Keratinocyte (primary cell): Measurements from ENCODE around the gene CYBB.

Experiments used
- CTCF ChIP-seq, 3 experiments: IDR thresholded peaks in 1 of 3; conservative IDR thresholded peaks in 1 of 3; optimal IDR thresholded peaks in 1 of 3; 2 replicates in 2 of 3; 3 replicates in 1 of 3; pipeline versions ENCODE3 to v1.5.1; 2011; ENCODE audit warnings: low read length in 3 of 3, mild to moderate bottlenecking in 3 of 3, moderate library complexity in 2 of 3, control low read depth in 1 of 3, inconsistent platforms in 1 of 3; ENCODE audit not compliant: insufficient read depth in 2 of 3; ENCODE audit errors: extremely low read depth in 1 of 3
- EZH2 ChIP-seq: IDR thresholded peaks from one replicate; pipeline ENCODE4 v1.6.1; 2012; ENCODE audit warnings: inconsistent platforms, mild to moderate bottlenecking, low read length, moderate library complexity

DNA sequence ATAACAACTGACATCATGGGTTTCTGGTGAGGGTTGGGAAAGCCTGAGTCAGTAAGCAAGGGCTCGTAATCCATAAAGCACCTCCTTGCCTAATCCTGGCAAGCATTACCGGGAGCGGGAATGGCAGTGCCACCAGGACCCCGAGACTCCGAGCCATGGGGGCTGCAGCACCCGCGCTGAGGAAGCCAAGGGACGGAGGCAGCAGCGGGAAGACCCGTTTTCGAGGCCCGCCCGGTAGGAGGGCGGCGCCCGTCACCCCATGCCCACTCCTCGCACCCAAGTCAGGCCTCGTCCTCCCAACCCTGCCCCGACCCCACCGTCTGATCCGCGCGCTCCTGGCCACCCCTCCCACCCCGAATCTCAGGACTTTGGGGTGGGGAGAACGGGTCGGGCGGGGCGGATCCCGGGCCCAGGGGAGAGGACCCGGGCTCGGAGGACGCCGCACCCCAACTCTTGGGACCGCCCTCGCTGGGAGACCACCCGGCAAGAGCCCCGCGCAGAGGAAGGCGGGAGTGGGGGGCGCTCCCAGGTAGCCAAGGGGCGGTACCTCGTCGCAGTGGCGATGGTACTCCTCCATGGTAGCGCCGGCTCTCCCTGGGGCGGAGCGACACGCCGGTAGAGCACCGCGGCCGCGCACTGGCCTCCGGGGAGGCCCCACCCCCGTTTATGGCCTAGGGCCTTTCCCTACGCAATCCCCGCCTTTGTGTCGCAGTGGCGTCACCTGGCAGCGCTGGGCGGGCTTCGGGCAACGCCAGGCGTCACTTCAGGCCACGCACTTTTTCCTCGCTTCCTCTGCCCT lies 67.3 kb downstream of the CYBB start, which contains the start of gene DYNLT3:
- TF ChIP-seq EZH2 (no peak), CTCF (optimal IDR thresholded peaks at IDR 0.05 in 1 of 3, IDR thresholded peaks at IDR 0.05 in 1 of 3, conservative IDR thresholded peaks at IDR 0.05 in 1 of 3; ENCODE audit: extremely low read depth in 1 of 3, insufficient read depth in 2 of 3, low read length in 3 of 3) (no peak)
